Thymus (tissue), 2 donors: ENCODE data around the gene ADAMTS15. TPM values are rescaled to one million over a fixed set of nuclear protein-coding genes. Genes with fewer than 3 reads are reported as not detected.

ENCODE experiments used
- polyA plus RNA-seq: library from polyadenylated mRNA; stranded (reverse); fragments of 200-250 nt; gene quantifications from one replicate; pipeline ENCODE4 v1.2.3, GENCODE V29; 2013
- total RNA-seq: library from RNA; stranded (reverse); fragments of 120-200 nt; gene quantifications from one replicate; pipeline ENCODE4 v1.2.4, GENCODE V29; 2013
- donor health status: healthy.

The ADAMTS15 gene
- total and polyA plus RNA-seq, 2 donors: 1.8 to 2.8 TPM

Other genes with a start within 250 kb of the ADAMTS15 start
- gene ZBTB44, start 133.7 kb upstream of the ADAMTS15 start, total RNA-seq: 47.8 TPM
- gene ZBTB44, start 133.7 kb upstream of the ADAMTS15 start, polyA plus RNA-seq: 31.1 TPM
- 0.14 TPM for gene ADAMTS8, start 20.0 kb upstream of the ADAMTS15 start, total RNA-seq
- 0.37 TPM for gene ADAMTS8, start 20.0 kb upstream of the ADAMTS15 start, polyA plus RNA-seq